ENCODE measurements around the gene GTPBP4. TPM values are rescaled to one million over a fixed set of nuclear protein-coding genes. Genes with fewer than 3 reads are reported as not detected.
A peak's percentile ranks its signal among the peaks of the same experiment; 100 is the strongest.

GTPBP4 gene
- total and polyA plus RNA-seq, 4 donors: 9.8 to 15.1 (median 12.1) TPM

DNA sequence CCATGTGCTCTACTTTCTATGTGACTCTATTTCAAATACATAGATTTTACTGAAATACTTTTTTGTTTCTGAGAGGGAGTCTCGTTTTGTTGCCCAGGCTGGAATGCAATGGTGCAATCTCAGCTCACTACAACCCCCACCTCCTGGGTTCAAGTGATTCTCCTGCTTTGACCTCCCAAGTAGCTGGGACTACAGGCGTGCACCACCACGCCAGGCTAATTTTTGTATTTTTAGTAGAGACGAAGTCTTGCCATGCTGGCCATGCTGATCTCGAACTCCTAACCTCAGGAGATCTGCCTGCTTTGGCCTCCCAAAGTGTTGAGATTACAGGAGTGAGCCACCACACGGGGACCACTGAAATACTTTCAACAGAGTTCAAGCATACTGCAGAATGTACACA lies 57.2 kb downstream of the GTPBP4 start:
- DNase-seq (ENCODE audit: low spot score): no peak
- peaks cover 4 to 27% (median 23%) of the 10 kb centered on the region in 4 donors for H3K36me3 ChIP-seq (ENCODE audit: control insufficient read depth in 4 of 4, insufficient read depth in 3 of 4, low read depth in 1 of 4, low read length in 3 of 4)
- TF ChIP-seq, protein P1, sequence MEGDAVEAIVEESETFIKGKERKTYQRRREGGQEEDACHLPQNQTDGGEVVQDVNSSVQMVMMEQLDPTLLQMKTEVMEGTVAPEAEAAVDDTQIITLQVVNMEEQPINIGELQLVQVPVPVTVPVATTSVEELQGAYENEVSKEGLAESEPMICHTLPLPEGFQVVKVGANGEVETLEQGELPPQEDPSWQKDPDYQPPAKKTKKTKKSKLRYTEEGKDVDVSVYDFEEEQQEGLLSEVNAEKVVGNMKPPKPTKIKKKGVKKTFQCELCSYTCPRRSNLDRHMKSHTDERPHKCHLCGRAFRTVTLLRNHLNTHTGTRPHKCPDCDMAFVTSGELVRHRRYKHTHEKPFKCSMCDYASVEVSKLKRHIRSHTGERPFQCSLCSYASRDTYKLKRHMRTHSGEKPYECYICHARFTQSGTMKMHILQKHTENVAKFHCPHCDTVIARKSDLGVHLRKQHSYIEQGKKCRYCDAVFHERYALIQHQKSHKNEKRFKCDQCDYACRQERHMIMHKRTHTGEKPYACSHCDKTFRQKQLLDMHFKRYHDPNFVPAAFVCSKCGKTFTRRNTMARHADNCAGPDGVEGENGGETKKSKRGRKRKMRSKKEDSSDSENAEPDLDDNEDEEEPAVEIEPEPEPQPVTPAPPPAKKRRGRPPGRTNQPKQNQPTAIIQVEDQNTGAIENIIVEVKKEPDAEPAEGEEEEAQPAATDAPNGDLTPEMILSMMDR (IDR thresholded peaks at IDR 0.05; ENCODE audit: low read depth, low read length, missing input control): no peak
- TF ChIP-seq HNF4A (conservative IDR thresholded peaks at IDR 0.05) (no peak), HNF4G (IDR thresholded peaks at IDR 0.05) (no peak), YY1 (IDR thresholded peaks at IDR 0.05) (no peak), RAD21 (IDR thresholded peaks at IDR 0.05) (no peak), JUND (IDR thresholded peaks at IDR 0.05) (no peak)
- TF ChIP-seq, protein P2, sequence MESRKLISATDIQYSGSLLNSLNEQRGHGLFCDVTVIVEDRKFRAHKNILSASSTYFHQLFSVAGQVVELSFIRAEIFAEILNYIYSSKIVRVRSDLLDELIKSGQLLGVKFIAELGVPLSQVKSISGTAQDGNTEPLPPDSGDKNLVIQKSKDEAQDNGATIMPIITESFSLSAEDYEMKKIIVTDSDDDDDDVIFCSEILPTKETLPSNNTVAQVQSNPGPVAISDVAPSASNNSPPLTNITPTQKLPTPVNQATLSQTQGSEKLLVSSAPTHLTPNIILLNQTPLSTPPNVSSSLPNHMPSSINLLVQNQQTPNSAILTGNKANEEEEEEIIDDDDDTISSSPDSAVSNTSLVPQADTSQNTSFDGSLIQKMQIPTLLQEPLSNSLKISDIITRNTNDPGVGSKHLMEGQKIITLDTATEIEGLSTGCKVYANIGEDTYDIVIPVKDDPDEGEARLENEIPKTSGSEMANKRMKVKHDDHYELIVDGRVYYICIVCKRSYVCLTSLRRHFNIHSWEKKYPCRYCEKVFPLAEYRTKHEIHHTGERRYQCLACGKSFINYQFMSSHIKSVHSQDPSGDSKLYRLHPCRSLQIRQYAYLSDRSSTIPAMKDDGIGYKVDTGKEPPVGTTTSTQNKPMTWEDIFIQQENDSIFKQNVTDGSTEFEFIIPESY (IDR thresholded peaks at IDR 0.05): no peak
- TF ChIP-seq, protein P3, sequence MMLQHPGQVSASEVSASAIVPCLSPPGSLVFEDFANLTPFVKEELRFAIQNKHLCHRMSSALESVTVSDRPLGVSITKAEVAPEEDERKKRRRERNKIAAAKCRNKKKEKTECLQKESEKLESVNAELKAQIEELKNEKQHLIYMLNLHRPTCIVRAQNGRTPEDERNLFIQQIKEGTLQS (IDR thresholded peaks at IDR 0.05): no peak
- no peak overlapping the region for H3K9ac ChIP-seq (ENCODE audit: low read depth in 1 of 2, low read length in 2 of 2)
- no peaks in the 10 kb centered on the region for H3K27me3 ChIP-seq (ENCODE audit: control insufficient read depth in 4 of 4, insufficient read depth in 4 of 4, low read length in 3 of 4)
- 86% methylated on average over 6 of the region's 6 CpGs for WGBS
- H3K27ac ChIP-seq (ENCODE audit: low read depth in 1 of 2, low read length in 2 of 2): no peak overlapping the region
- H3K4me3 ChIP-seq (ENCODE audit: low read depth in 1 of 3, low read length in 3 of 3): no peak overlapping the region
- no peaks in the 10 kb centered on the region for H3K9me3 ChIP-seq (ENCODE audit: control insufficient read depth in 4 of 4, low read length in 3 of 4)
- peaks cover 0 to 34% (median 14%) of the 10 kb centered on the region in 4 donors for H3K4me1 ChIP-seq (ENCODE audit: control insufficient read depth in 4 of 4, insufficient read depth in 4 of 4, low read length in 3 of 4)

DNA sequence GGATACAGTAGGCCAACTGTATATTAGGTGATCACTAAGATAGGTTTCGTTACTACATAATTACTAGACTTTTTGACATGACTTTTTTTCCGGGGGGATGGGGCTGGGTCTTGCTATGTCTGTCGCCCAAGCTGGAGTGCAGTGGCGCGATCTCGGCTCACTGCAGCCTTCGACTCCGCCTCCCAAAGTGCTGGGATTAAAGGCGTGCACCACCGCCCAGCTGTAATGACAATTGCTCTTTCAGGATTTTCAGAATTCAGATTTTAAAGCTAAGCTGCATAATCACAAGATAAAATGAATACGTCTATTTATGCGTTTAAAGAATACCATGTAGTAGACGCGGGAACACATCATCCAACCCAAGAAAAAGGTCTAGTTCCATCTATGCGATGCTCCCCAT lies 59.7 kb downstream of the GTPBP4 start:
- Histone ChIP-seq H3K27me3 (ENCODE audit: control insufficient read depth in 4 of 4, insufficient read depth in 4 of 4, low read length in 3 of 4) (no peaks in the 10 kb centered on the region), H3K27ac (ENCODE audit: low read depth in 1 of 2, low read length in 2 of 2) (peak overlapping the region; percentile 96 to 99), H3K9me3 (ENCODE audit: control insufficient read depth in 4 of 4, low read length in 3 of 4) (no peaks in the 10 kb centered on the region), H3K4me3 (ENCODE audit: low read depth in 1 of 3, low read length in 3 of 3) (peak overlapping the region; percentile 81 to 100 (median 90)), H3K4me1 (ENCODE audit: control insufficient read depth in 4 of 4, insufficient read depth in 4 of 4, low read length in 3 of 4) (peaks cover 0 to 56% (median 24%) of the 10 kb centered on the region in 4 donors), H3K9ac (ENCODE audit: low read depth in 1 of 2, low read length in 2 of 2) (peak overlapping the region; percentile 76 to 92), H3K36me3 (ENCODE audit: control insufficient read depth in 4 of 4, insufficient read depth in 3 of 4, low read depth in 1 of 4, low read length in 3 of 4) (peaks cover 3 to 10% (median 7%) of the 10 kb centered on the region in 4 donors)
- DNase-seq (ENCODE audit: low spot score): no peak
- 2% methylated on average over 15 of the region's 15 CpGs for WGBS
- TF ChIP-seq RAD21 (IDR thresholded peaks at IDR 0.05) (peak in 1 of 2 donors; percentile 10), SP1 (IDR thresholded peaks at IDR 0.05) (no peak)

DNA sequence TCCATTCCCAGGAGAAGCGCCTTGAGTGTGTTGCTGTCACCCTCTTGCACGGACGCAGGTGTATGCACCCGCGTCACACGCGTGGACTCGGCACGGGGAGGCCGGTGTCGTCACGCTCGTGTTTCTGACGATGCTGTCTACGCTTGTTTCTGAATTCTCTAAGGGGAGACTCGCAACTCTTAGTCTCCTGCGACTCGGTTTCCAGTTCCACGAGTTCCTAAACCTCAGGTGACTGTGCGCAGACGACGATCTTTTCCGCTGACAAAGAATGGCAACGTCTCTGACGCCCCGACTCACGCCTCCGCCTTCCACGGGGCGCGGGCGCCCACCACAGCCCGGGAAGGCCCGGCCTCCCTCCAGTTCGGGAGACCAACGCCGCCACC lies 60.1 kb downstream of the GTPBP4 start:
- Histone ChIP-seq H3K27ac (ENCODE audit: low read depth in 1 of 2, low read length in 2 of 2) (peak overlapping the region; percentile 96 to 99), H3K9me3 (ENCODE audit: control insufficient read depth in 4 of 4, low read length in 3 of 4) (no peaks in the 10 kb centered on the region), H3K4me3 (ENCODE audit: low read depth in 1 of 3, low read length in 3 of 3) (peak overlapping the region; percentile 81 to 100 (median 90)), H3K36me3 (ENCODE audit: control insufficient read depth in 4 of 4, insufficient read depth in 3 of 4, low read depth in 1 of 4, low read length in 3 of 4) (peaks cover 3 to 7% (median 5%) of the 10 kb centered on the region in 4 donors), H3K4me1 (ENCODE audit: control insufficient read depth in 4 of 4, insufficient read depth in 4 of 4, low read length in 3 of 4) (peaks cover 0 to 60% (median 26%) of the 10 kb centered on the region in 4 donors), H3K9ac (ENCODE audit: low read depth in 1 of 2, low read length in 2 of 2) (peak overlapping the region; percentile 76 to 92), H3K27me3 (ENCODE audit: control insufficient read depth in 4 of 4, insufficient read depth in 4 of 4, low read length in 3 of 4) (no peaks in the 10 kb centered on the region)
- no peak for DNase-seq (ENCODE audit: low spot score)
- WGBS: under 1% methylated on average over 37 of the region's 37 CpGs
- TF ChIP-seq, protein P2 (IDR thresholded peaks at IDR 0.05): no peak
- TF ChIP-seq TAF1 (conservative IDR thresholded peaks at IDR 0.05): no peak
- TF ChIP-seq JUND (IDR thresholded peaks at IDR 0.05): no peak
- TF ChIP-seq, protein P4, sequence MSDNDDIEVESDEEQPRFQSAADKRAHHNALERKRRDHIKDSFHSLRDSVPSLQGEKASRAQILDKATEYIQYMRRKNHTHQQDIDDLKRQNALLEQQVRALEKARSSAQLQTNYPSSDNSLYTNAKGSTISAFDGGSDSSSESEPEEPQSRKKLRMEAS (IDR thresholded peaks at IDR 0.05): no peak
- TF ChIP-seq SP1 (IDR thresholded peaks at IDR 0.05): no peak
- TF ChIP-seq, protein P3 (IDR thresholded peaks at IDR 0.05): no peak
- TF ChIP-seq EGR1 (IDR thresholded peaks at IDR 0.05; ENCODE audit: low read depth in 2 of 2): no peak
- no peak for TF ChIP-seq HNF4A (conservative IDR thresholded peaks at IDR 0.05)
- no peak for TF ChIP-seq FOXA2 (IDR thresholded peaks at IDR 0.05)
- TF ChIP-seq HNF4G (IDR thresholded peaks at IDR 0.05): no peak
- no peak for TF ChIP-seq YY1 (IDR thresholded peaks at IDR 0.05)
- no peak for TF ChIP-seq NR2F2 (IDR thresholded peaks at IDR 0.05)
- no peak for TF ChIP-seq GABPA (IDR thresholded peaks at IDR 0.05 in 1 of 2, conservative IDR thresholded peaks at IDR 0.05 in 1 of 2)
